ENCODE measurements around the gene RASSF3.
A peak's percentile ranks its signal among the peaks of the same experiment; 100 is the strongest.

Gene RASSF3

DNA sequence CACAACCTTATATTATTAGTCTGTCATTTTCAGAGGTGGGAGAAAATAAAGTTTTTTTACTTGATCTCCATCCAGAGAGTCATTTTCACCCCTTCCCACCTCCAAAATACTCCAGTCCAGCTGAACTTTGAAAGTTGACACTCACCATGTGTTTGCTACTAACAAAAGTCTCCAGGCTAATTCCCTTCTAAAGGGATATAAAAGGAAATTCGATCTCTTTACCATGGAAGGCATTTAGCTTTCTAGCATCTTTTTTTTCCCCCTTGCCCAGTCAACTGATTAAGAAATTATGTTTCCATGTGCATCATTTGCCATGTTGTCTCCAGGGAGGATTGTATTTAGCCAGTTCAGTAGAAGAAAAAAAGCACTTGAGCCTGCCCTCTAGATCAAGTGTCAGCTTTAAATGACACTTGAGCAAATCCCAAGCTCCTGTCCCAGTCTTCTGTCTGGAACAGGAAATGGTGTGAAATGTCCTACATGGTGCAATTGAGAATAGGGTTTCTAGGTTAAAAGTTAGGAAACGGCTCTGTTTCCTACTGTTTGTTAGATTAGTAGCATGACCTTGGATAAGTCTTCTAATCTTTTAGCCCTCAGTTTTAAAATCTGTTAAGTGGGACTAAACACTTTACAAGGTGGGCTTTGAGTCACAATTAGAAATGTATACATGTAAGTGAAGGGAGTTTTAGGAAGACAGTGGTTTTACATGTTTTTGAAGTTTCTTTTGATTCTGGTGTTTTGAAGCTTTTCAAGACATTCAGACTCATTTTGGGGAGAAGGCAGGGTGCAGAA, 81.7 kb downstream of the RASSF3 start:
- peak; percentile 34 for DNase-seq (ENCODE audit: low spot score)

DNA sequence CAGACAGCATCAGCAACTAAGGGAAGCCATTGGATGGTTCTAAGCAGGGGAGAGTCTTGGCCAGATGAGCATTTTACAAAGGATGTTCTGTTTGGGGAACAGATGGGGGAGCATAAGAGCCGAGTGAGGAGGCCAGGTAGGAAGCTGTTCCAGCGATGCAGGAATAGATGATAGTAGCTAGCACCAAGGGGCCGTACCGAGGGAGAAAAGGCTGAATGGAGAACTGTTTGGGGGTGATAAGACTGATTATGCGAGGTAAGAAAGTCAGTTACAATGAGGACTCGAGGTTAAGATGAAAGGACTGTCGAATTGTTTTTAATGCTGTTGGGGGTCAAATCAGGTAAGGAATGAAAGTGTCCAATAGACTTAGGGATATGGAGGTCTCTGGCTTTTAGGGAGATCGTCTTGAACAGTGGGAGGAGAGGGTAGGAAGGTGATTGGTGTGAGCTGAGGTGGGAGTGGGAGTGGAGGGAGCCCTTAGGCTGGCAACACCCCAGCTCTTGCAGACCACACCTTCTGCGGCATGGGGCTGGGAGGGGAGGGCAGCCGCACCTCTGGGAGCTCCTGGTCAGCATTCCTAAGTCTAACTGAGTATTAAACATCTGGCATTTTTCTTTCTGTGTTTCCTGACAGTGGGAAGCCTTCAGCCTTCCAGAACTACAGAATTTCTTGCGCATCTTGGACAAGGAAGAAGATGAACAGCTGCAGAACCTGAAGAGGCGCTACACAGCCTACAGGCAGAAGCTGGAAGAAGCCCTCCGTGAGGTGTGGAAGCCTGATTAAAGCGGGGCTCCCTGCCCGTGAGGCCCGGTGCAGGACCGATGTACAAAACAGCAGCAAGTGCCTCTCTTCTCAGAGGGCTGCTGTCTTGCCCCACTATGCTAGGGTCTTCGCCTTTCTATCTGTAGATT, 84.1 kb downstream of the RASSF3 start:
- DNase-seq (ENCODE audit: low spot score): no peak

DNA sequence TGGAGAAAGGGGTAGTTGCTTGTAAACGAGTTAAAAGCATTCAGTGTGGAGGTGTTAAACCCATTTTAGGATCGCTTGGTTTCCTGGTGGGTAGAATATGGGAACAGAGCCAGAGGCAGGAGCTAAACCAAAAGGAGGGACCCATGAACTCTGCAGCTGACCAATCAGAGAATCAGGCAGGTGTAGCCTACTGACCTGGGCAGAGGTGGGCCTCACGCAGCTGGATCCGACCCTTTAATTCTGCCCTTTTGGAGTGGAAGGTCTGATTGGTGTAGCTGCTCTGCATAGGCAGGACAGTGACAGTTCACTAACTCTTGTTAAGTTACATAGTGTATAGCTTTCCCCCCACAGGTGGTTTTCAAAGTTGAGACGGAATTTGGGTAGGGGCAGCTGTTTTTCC, 85.3 kb downstream of the RASSF3 start:
- DNase-seq (ENCODE audit: low spot score): no peak

DNA sequence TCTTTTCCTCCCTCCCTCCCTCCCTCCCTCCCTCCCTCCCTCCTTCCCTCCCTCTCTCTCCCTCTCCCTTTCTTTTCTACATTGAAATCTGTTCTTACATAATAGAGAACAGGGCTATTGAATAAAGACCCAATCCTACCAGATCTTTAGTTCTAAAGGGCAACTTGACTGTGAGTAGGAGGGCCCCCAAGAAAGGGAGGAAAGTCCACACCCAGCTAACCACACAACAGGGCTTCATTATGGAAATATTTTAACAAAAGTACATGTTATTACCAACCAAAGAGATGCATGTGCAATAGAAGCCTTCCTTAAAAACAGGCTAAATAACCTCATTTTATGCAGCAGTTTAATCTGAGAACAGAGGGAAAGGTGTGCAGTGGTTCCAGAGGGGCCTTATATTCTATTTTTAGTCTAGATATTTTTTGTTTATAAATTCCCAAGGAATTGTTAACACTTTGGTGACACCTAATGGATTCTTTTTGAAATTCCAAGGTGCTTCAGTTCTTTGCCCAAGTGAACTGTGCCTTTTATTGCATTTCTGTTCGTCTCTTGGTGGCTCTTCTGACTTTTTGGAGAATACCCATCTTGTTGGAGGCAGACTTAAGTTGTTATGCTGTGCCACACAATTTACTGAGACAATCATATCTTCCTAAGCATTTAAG, 85.9 kb downstream of the RASSF3 start:
- DNase-seq (ENCODE audit: low spot score): no peak

DNA sequence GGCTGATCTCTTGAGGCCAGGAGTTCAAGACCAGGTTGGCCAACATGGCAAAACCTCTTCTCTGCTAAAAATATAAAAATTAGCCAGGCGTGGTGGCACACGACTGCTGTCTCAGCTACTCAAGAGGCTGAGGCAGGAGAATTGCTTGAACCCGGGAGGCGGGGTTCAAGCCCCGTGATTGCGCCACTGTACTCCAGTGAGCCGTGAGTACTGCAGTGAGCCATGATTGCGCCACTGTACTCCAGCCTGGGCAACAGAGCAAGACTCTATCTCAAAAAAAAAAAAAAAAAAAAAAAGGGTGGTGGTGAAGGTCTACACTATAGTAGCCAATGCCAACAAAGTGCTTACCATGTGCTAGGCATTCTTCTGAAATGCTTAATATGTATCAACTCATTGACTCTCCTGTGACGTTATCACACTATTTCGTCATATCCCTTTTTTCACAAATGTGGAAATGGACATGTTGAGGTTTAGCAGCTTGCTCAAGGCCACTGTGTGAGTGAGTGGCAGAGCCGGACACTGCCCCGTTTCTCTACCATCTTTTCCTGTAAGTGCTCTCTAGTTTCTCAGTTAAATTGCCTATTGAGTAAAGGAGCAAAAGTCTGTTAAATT, 89.3 kb downstream of the RASSF3 start:
- no peak for DNase-seq (ENCODE audit: low spot score)

DNA sequence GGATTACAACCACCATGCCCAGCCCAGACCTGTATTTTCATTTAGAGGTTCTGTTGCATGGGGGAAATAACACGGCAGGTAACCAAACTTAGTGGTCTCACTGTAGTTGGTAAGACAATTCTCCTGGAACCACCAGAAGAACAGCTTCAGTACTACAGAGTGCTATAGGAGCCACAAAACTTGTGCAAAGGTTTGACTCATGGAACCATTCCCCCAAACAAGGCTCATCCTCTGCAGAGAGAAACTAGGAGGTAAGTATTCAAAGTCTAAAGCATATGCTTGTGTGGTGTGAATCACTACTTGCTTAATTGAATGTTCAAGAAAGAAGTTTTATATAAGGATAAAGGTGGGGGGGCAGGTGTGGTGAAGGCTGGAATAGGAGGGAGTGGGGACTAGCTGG, 90.2 kb downstream of the RASSF3 start:
- DNase-seq (ENCODE audit: low spot score): no peak

DNA sequence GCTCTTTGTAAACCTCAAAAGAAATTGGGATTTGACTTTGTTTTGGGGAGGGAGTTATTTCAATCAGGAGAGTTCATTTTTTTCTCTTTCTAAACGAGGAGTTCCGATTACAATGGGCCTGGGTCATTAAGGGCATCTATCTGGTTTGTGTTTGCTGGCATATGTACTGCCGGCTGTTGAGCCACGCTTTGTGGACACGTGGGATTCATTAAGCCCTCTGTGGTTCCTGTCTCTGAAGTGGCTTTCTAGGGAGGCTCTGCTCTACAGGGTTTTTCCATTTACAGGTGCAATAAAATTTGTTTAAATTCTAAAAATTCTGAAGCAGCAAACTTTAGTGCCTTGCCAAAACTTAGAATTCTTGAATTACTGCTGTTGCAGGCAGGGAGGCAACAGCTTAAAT, 91.0 kb downstream of the RASSF3 start:
- no peak for DNase-seq (ENCODE audit: low spot score)

DNA sequence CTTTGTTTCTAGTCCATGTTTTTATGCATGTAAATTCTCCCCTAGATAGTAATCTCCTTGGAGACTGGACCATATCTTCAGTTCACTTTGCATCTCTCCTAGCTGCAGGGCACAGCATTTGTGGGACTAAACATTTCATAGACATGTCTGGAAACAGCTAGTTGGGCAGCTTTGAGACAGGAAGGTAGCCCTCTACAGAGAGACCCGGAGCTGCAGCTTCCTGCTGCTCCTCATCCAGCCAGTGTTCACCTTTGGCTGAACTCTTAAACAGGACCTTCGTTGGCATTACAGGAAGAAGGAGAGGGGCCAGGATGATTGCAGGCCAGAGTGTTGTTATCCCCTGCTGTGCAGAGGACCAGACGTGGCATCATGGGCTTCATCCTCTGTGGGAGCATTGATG, 96.0 kb downstream of the RASSF3 start:
- no peak for DNase-seq (ENCODE audit: low spot score)

DNA sequence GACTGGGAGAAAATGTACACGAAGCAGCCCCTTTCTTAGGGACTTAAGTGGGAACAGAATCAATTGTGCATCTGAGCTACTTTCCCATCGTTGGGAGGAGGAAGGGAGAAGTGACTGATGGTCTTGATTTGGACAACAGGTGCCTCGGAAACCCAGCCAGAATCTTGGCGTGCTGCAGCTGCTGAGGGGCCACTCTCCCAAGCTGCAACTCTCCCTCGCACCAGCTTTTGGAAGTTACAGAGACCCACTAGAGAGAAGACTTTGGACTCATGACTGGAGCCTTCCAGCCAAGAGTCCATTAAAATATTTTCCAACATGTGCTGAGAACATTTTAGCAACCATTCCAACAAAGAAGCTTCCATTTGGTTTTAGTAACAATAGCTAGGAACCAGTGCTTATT, 96.6 kb downstream of the RASSF3 start:
- no peak for DNase-seq (ENCODE audit: low spot score)

DNA sequence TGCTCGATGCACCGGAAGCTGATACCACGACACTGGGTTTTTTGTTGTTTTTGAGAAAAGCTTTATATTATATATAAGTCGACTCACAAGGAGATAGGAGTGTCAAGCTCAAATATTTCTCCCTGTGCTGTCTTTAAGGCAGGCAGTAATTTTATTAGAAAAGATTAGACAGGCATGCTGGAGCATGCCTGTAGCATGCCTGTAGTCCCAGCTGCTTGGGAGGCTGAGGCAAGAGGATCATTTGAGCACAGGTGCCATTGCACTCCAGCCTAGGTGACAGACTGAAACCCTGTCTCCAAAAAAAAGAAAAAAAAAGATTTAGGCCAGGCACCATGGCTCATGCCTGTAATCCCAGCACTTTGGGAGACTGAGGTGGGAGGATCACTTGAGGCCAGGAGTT, 97.1 kb downstream of the RASSF3 start:
- DNase-seq (ENCODE audit: low spot score): no peak

DNA sequence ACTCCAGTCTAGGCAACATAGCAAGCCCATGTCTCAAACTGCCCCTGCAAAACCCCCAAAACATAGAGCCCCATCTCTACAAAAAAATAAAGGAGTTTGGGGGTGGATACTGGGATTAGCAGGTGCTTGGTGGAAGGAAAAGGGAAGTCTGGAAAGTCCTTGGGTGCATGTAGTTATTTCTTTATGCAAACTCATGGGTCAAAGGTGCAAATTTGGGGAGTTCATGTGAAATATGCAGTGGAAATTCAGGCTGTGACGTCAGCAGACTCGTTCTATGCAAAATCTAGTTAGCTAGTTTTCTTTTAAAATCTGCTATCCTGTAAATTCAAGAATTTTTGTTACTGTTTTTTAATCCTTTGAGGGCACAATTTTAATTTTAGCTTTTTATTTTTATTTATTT, 97.6 kb downstream of the RASSF3 start:
- no peak for DNase-seq (ENCODE audit: low spot score)

DNA sequence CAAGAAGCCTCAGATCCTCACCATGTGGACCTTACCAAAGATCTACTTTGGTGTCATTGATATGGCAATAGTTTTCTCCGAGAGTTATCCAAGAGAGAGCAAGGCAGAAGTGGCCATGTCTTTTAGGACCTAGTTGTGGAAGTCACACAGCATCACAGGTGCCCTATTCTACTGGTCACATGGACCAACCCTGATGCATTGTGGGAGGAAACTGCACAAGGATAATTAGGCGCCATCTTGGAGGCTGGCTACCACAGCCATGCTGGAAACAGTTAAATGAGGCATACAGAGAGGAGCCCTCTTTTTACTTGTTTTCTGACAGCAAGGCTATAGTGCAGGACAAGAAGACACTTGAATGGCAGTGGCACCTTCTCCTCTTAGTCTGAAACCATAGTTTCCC, 99.1 kb downstream of the RASSF3 start:
- DNase-seq (ENCODE audit: low spot score): no peak

DNA sequence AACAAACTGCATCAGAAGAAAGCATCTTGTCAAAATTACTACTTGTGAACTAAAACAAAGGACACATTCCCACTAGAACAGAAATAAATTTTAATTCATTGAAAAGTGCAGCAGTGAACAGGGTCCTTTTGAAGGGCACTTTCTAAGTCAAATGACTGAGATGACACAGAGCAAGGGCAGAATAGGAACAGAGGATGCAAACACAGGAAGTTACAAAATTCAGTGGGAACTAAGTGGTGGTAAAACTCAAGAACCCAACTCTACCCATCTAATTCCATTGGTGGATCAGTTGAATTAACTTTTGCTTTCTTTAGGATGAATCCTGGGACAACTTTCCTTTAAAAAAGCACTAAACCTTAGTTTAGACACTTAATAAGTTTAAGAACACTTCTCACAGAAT, 103.1 kb downstream of the RASSF3 start:
- no peak for DNase-seq (ENCODE audit: low spot score)

DNA sequence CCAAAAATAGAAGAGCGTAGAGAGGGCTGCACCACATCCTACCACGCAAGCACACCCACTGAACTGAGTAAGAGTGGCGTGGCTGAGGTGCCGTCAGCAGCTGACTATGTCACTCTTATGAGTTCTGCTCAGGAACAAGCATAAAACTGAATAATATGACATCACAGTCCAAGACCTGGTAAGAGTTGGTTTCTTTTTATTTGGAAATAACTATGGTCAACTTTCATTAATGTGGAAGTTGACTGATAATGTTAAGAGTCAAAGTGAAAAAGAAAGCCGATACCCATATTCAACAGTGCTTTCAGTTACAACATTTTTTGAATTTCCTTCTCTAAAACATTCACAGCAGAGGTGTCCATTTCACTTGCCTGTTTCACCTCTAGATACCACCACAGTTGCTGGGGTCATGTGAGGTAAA, 104.3 kb downstream of the RASSF3 start:
- DNase-seq (ENCODE audit: low spot score): no peak

DNA sequence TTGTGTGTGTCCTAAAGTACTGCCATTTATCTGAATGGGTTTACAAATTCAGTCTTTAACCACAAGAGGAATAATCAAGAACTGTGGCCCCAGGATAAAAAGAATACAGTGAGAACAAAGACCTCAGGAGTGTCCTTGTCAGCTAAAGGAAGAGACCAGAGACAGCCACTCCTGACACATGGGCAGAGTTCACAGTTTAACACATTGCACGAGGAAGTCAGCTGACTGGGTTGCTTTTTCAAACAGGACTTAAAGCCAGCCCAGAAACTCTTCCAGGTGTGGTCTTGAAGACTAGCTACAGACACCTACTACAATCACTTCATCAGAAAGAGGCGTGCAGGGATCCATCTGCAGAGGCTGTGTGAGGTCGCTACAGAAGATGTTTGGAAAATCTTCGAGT, 106.1 kb downstream of the RASSF3 start:
- DNase-seq (ENCODE audit: low spot score): no peak

DNA sequence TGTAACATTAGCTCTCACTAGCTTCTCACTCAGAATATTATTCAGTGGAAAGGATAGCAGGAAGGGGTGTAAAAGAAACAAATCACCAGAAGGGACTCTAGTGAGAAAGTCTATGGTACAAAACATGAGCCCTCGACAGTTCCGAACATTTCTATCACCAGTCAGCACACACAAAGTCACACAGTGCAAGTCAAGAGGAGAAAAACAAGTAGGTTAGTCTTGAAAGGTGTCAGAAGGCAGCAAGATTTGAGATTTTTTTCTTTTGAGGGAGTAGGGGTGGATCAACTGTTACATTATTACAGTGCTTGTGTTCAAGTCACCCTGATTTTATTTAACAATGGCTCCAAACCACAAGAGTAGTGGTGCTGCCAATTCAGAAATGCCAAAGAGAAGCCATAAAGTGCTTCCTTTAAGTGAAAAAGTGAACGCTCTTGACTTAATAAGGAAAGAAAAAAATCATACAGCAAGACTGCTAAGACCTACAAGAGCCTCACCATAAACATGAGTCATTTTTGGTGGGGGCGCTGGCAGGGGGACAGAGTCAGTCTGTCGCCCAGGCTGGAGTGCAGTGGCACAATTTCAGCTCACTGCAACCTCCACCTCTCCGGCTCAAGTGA, 106.7 kb downstream of the RASSF3 start:
- DNase-seq (ENCODE audit: low spot score): no peak

DNA sequence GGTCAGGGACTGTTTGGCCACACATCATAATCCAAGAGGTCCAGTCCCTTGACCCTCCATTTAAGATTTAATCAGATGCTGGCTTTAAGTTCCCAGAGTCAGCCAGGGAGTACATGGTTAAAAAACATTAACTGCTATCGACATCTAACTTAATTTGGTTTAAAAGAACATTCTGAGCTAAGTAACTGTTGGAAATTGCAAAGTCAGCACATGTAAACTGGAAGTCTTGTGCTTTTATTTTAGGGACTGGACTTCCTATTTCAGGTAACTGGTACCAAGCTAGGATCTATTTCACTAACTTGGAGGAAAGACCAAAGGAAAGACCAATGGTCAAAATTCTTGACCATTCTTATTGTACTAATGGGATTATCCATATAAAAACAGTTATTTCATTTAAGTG, 108.4 kb downstream of the RASSF3 start:
- DNase-seq (ENCODE audit: low spot score): no peak

DNA sequence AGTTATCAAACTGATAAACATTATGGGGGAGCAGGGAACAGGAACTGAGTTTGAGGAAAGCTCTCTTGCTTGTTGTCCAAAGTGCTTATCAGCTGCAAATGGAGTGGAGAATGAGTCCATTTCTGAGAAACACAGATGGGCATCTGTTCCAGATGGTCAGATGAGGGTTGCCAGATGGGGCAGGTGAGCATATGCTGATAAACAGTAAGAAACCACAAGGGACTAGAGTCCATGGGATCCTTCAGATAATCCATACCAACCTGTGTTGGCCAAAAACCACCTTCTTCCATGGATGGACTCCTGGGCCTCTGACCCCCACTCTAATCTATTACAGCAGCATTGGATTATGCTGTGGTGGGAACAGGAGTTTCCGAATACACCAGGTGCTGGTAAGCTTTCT, 110.6 kb downstream of the RASSF3 start:
- DNase-seq (ENCODE audit: low spot score): no peak

DNA sequence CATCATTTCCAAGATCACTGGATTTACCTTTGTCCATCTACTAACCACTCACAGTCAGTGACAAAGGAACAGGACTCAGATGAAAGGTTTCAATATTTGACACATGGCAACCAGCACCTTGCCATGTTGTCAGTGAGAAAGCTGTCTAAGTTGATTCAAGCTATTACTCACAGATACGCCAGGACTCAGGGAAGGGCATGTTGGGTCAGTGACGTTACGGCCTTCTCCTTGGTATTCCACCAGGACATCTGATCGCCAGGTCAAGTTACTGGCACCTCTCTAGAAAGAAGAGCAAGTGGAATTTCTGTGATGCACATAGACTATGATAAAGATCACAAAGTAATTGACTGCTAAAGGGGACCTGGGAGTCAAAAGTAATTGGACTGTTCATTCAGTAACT, 112.5 kb downstream of the RASSF3 start:
- no peak for DNase-seq (ENCODE audit: low spot score)

DNA sequence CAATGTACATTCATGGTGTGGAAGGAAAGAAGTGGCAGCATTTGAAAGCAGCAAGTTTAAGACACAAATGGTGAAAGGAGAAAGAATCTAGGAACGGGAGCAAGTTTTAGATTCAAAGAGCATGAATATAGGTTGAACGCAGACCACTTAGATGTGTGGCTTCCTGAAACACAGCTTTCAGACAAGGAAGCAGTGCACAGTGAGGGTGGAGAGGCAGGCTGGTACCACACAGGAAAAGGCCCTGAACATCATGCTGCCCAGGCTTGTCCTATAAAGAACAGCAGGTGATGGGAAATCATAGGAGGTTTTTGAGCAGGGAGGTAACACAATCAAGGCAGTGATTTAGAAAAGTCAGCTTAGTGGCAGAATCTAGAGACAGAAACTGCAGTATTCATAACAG, 113.3 kb downstream of the RASSF3 start:
- no peak for DNase-seq (ENCODE audit: low spot score)

DNA sequence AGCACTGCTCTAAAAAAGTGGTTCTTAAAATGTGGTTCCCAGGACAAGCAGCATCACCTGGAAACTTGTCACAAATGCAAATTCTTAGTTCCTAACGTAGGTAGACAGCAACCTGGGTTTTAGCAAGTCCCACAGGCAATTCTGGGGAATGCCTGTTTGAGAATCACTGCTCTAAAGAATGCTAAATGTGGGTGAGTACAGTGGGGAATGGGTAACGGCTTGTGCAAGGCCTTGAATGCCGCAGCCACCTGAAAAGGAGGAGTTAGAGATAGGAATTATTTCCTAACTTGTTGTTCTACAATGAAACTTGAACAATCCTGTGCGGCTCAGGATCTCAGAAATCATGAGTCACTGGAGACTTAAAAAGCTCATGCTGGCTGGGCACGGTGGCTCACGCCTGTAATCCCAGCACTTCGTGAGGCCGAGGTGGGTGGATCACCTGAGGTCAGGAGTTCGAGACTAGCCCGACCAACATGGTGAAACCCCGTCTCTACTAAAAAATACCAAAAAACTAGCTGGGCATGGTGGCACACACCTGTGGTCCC, 114.0 kb downstream of the RASSF3 start:
- DNase-seq (ENCODE audit: low spot score): no peak

Data from iPS-NIHi11 (cell line).